Right lobe of liver (tissue), 6 donors: ENCODE results near the gene SYNJ2. TPM values are rescaled to one million over a fixed set of nuclear protein-coding genes. Genes with fewer than 3 reads are reported as not detected.

Experiments
- ATAC-seq, 4 donors: fragments of 200-7000 bp; cut with Tn5 transposase; one replicate each; pipeline ENCODE4 v1.9.1; 2020; ENCODE audit warnings: mild to moderate bottlenecking in 4 of 4, moderate library complexity in 4 of 4
- DNase-seq, 3 donors: peaks; one replicate each; pipeline ENCODE4 v3.0.0-alpha.2; 2020
- H3K27ac ChIP-seq, 3 donors: fragments of 200-600 bp; one replicate each; pipeline ENCODE4 v1.8.0; 2022
- H3K27me3 ChIP-seq, 2 donors: fragments of 200-600 bp; one replicate each; pipeline ENCODE4 v1.8.0; 2022
- H3K36me3 ChIP-seq, 4 donors: fragments of 200-600 bp; sonication (generic) in 1 of 4; one replicate each; pipeline versions ENCODE4 v1.5.1 to v1.8.0; 2017 to 2022; ENCODE audit warnings: control low read depth in 1 of 4
- H3K4me1 ChIP-seq, 4 donors: fragments of 200-600 bp; sonication (generic) in 1 of 4; one replicate each; pipeline versions ENCODE4 v1.5.1 to v1.8.0; 2017 to 2022; ENCODE audit warnings: control low read depth in 1 of 4
- H3K4me3 ChIP-seq, 3 donors: fragments of 200-600 bp; one replicate each; pipeline ENCODE4 v1.8.0; 2022
- H3K9me3 ChIP-seq, 4 donors: fragments of 200-600 bp; sonication (generic) in 1 of 4; one replicate each; pipeline versions ENCODE4 v1.5.1 to v1.8.0; 2017 to 2022; ENCODE audit warnings: control low read depth in 1 of 4
- CTCF ChIP-seq, 4 donors: fragments of 200-600 bp in 3 of 4; fragments of 450-650 bp in 1 of 4; IDR thresholded peaks; one replicate each; pipeline versions ENCODE4 v1.5.1 to v1.8.0; 2016 to 2022; ENCODE audit warnings: antibody characterized with exemption in 4 of 4, mild to moderate bottlenecking in 2 of 4
- POLR2A ChIP-seq: fragments of 450-650 bp; IDR thresholded peaks from one replicate; pipeline ENCODE4 v1.6.1; 2017; ENCODE audit warnings: antibody characterized with exemption, mild to moderate bottlenecking
- WGBS: methylation state at CpG from one replicate; pipeline ENCODE4 v1.1.6; 2018; ENCODE audit warnings: low coverage, low lambda C conversion rate; ENCODE audit not compliant: insufficient coverage; ENCODE audit errors: missing lambda C conversion rate; 5-methylcytosine and 5-hydroxymethylcytosine counted together
- intact Hi-C, 2 donors: fragments of 100-400 bp; cut with DNase I; formaldehyde crosslinking; loops; one replicate each; pipeline versions ENCODE4 v1.11.2 to v1.14.1; 2022
- total RNA-seq, 6 experiments: library from RNA; depleted of rRNA in 2 of 6; stranded (reverse); fragments of >200 nt in 2 of 6; fragmentation: NEBNext Ultra II Directional in 3 of 6; extraction: Animal tissue kit (Norgen Biotek cat#: 25700) in 3 of 6; gene quantifications; one replicate each; pipeline versions ENCODE4 v1.1.0 to v1.2.4, GENCODE V29; 2016 to 2023
- donor health status: DM: no; HTN: yes; CAD: no.
- donor health status: DM: no; HTN: no; CAD: no.
- donor health status: DM: no; HTN: no; CAD: no.
- donor health status: DM: no; HTN: yes; CAD: no.
- donor health status: DM: no; HTN: yes; CAD: no.

Gene SYNJ2
- total RNA-seq, 6 experiments from 2014 or later: 3.2 to 7.4 (median 4.2) TPM

GRCh38 chr6:158005626-158006180 lies 24.0 kb downstream of the SYNJ2 start:
- Histone ChIP-seq H3K27me3 (no peaks in the 10 kb centered on the region), H3K9me3 (no peaks in the 10 kb centered on the region), H3K36me3 (no peaks in the 10 kb centered on the region), H3K4me1 (peaks cover 0 to 11% (median 8%) of the 10 kb centered on the region in 4 donors), H3K27ac (no peak overlapping the region), H3K4me3 (no peak overlapping the region)
- intact Hi-C loops: no loop called here
- no peak for TF ChIP-seq CTCF (IDR thresholded peaks at IDR 0.05)
- TF ChIP-seq POLR2A: no peak
- DNase-seq (peak in 1 of 3 donors; percentile 3), ATAC-seq (no peak)
- 87% methylated on average over 6 of the region's 11 CpGs for WGBS

DNA sequence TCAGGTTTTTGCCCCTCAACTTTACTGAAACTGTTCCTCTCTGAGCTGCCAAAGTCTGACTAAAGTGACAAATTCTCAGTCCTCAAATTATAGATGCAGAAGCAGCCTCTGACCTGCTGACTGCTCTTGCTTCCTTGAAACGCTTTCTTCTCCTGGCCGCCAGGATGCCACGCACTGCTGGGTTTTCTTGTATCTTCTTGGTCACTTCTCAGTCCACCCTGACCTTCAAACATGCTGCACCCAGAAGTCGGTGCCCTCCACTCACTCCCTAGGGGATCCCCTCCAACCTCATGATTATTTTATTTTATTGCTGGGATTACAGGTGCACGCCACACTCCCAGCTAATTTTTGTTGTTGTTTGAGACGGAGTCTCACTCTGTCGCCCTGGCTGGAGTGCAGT lies 24.7 kb downstream of the SYNJ2 start:
- no peak for TF ChIP-seq POLR2A
- TF ChIP-seq CTCF (IDR thresholded peaks at IDR 0.05): no peak
- Histone ChIP-seq H3K36me3 (no peaks in the 10 kb centered on the region), H3K27me3 (no peaks in the 10 kb centered on the region), H3K4me1 (peaks cover 0 to 16% (median 8%) of the 10 kb centered on the region in 4 donors), H3K27ac (no peak overlapping the region), H3K4me3 (no peak overlapping the region), H3K9me3 (no peaks in the 10 kb centered on the region)
- ATAC-seq (no peak), DNase-seq (no peak)
- intact Hi-C loops: no loop called here
- 80% methylated on average over 5 of the region's 7 CpGs for WGBS

DNA sequence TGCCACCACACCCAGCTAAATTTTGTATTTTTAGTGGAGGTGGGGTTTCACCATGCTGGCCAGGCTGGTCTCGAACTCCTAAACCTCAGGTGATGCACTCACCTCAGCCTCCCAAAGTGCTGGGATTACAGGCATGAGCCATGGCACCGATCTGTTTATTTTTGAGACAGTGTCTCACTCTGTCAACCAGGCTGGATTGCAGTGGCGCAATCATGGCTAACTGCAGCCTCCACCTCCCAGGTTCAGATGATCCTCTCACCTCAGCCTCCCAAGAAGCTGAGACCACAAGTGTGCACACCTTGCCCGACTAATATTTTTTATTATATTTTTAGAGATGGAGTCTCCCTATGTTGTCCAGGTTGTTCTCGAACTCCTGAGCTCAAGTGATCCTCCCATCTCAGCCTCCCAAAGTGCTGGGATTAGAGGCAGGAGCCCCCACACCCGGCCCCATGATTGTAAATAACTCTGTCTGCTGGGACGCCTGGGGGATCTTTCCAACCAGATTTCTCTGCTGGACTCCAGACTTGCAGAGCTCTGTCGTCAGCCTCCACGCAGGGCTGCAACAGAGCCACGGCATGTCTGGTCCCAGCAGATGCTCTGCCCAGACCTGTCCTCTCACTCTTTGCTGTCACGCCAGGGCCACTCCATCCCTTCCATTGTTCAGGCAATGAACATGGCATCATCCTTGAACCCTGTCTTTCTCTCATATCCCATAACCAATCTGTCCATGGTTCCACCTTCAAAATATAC lies 25.3 kb downstream of the SYNJ2 start:
- intact Hi-C loops: no loop called here
- TF ChIP-seq POLR2A (no peak), CTCF (IDR thresholded peaks at IDR 0.05) (no peak)
- ATAC-seq (no peak), DNase-seq (peak in 1 of 3 donors; percentile 4)
- no peak overlapping the region for H3K27ac ChIP-seq
- no peaks in the 10 kb centered on the region for H3K9me3 ChIP-seq
- no peaks in the 10 kb centered on the region for H3K36me3 ChIP-seq
- H3K4me3 ChIP-seq: no peak overlapping the region
- 90% methylated on average over 4 of the region's 11 CpGs for WGBS
- no peaks in the 10 kb centered on the region for H3K27me3 ChIP-seq
- H3K4me1 ChIP-seq: peaks cover 0 to 18% (median 10%) of the 10 kb centered on the region in 4 donors

- Histone ChIP-seq H3K27me3 (no peaks in the 10 kb centered on the region), H3K9me3 (no peaks in the 10 kb centered on the region), H3K27ac (peak overlapping the region in 1 of 3 donors; percentile 43), H3K4me1 (peaks cover 0 to 18% (median 10%) of the 10 kb centered on the region in 4 donors), H3K4me3 (no peak overlapping the region), H3K36me3 (no peaks in the 10 kb centered on the region)
- DNase-seq: no peak
- ATAC-seq: peak; percentile 11 to 33 (median 24)
- WGBS: 88% methylated on average over 4 of the region's 6 CpGs
- intact Hi-C loops: no loop called here
- no peak for TF ChIP-seq CTCF (IDR thresholded peaks at IDR 0.05)
- TF ChIP-seq POLR2A: no peak
Observed at GRCh38 chr6:158008864-158009113, 27.1 kb downstream of the SYNJ2 start.
